Nephron (organoid): ENCODE results near the gene HAUS7.

Source experiments
- H3K27ac Mint-ChIP-seq, 3 experiments: 2 replicates each; pipeline ENCODE4 v1.8.0; 2020; ENCODE audit warnings: mixed read lengths in 3 of 3, mild to moderate bottlenecking in 2 of 3, moderate library complexity in 1 of 3
- H3K27me3 Mint-ChIP-seq: 2 replicates; pipeline ENCODE4 v1.8.0; 2021; ENCODE audit warnings: low read depth, mild to moderate bottlenecking, moderate library complexity, mixed read lengths
- H3K36me3 Mint-ChIP-seq: 2 replicates; pipeline ENCODE4 v1.8.0; 2020; ENCODE audit warnings: low read depth, mixed read lengths
- H3K4me1 Mint-ChIP-seq: 2 replicates; pipeline ENCODE4 v1.8.0; 2020; ENCODE audit warnings: mixed read lengths
- H3K4me3 Mint-ChIP-seq, 3 experiments: 2 replicates each; pipeline ENCODE4 v1.8.0; 2020; ENCODE audit warnings: mild to moderate bottlenecking in 3 of 3, mixed read lengths in 3 of 3, moderate library complexity in 2 of 3
- H3K9me3 Mint-ChIP-seq: 2 replicates; pipeline ENCODE4 v1.8.0; 2020; ENCODE audit warnings: mixed read lengths
- TF ChIP-seq, protein P1 (sequence below), 3 experiments: fragments of 200-600 bp; sonication (generic); IDR thresholded peaks; one replicate each; pipeline ENCODE4 v1.5.0; 2021; ENCODE audit warnings: antibody characterized with exemption in 3 of 3; ENCODE audit not compliant: unreplicated experiment in 3 of 3

HAUS7 gene

DNA sequence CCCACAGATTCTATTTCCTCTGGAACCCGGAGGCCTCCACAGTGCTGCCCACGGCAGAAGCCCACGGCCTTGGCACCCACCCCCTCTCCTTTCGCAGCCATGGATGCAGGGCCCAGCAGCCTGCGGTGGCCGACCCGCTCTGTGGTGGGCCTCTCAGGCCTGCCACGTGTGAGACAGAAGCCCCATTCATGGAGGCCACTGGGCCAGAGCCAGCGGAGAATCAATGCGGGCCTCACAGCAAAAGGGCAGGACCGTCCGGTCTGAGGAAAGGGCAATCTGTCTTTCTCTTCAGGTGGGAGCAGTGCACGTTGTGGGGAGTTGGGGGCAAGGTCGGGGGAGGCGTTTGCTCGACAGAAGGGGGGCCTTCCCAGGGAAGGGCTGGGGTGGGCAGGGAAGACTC is 8.4 kb upstream of the HAUS7 start:
- TF ChIP-seq, protein P1, sequence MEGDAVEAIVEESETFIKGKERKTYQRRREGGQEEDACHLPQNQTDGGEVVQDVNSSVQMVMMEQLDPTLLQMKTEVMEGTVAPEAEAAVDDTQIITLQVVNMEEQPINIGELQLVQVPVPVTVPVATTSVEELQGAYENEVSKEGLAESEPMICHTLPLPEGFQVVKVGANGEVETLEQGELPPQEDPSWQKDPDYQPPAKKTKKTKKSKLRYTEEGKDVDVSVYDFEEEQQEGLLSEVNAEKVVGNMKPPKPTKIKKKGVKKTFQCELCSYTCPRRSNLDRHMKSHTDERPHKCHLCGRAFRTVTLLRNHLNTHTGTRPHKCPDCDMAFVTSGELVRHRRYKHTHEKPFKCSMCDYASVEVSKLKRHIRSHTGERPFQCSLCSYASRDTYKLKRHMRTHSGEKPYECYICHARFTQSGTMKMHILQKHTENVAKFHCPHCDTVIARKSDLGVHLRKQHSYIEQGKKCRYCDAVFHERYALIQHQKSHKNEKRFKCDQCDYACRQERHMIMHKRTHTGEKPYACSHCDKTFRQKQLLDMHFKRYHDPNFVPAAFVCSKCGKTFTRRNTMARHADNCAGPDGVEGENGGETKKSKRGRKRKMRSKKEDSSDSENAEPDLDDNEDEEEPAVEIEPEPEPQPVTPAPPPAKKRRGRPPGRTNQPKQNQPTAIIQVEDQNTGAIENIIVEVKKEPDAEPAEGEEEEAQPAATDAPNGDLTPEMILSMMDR (IDR thresholded peaks at IDR 0.05; ENCODE audit: unreplicated experiment in 3 of 3) = no peak
- H3K4me3 Mint-ChIP-seq = no peak overlapping the region
- H3K36me3 Mint-ChIP-seq = no peaks in the 10 kb centered on the region
- H3K27me3 Mint-ChIP-seq = no peaks in the 10 kb centered on the region
- H3K4me1 Mint-ChIP-seq = peaks cover 11% of the 10 kb centered on the region
- peaks cover 9% of the 10 kb centered on the region for H3K9me3 Mint-ChIP-seq
- H3K27ac Mint-ChIP-seq = peak overlapping the region in 2 of 3 experiments; percentile 51 to 86

DNA sequence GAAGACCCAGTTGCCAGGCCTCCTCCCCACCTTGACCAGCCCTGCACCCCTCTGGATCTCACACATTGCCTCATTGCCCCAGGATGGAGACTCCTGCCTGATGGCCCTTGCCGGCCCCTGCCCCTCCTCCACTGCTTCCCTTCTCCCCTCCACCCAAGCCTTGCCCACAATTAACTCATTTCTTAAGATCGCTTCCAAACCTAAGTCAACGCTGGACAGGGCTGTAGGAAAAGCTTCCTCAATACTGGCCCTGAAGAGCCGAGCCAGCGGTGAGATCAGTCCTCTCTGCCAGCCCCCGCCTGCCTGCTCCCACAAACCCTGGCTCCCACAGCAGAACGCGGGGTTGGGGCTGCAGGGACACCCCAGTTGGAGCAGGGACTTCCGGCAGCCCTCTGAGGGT is 7.5 kb upstream of the HAUS7 start:
- H3K4me1 Mint-ChIP-seq = peaks cover 15% of the 10 kb centered on the region
- peak overlapping the region; percentile 69 to 86 (median 86) for H3K27ac Mint-ChIP-seq
- TF ChIP-seq, protein P1 (IDR thresholded peaks at IDR 0.05; ENCODE audit: unreplicated experiment in 3 of 3) = no peak
- peaks cover 12% of the 10 kb centered on the region for H3K9me3 Mint-ChIP-seq
- no peaks in the 10 kb centered on the region for H3K27me3 Mint-ChIP-seq
- no peak overlapping the region for H3K4me3 Mint-ChIP-seq
- H3K36me3 Mint-ChIP-seq = no peaks in the 10 kb centered on the region

DNA sequence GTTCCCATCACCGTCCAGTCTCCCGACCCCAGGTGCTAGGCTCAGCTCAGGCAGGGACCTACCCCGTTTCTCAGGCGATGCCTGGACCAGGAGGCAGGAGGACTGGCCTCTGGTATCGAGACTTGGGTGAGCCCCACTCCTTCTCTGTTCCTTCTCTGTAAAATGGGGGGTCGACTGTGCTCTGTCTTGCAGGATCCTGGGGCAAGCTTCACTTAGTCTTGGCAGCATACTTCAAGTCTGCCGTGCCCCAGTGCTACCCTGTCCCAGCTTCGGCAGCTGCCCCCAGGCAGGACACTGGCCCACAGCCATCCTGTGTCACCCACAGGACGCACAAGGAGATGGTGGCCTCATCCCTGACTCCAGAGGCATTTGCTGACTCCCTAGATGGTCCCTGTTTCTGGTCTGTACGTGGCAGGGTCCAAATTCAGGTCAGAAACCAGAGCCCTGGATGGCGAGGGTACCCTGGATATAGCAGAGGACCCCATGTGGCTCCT is 7.0 kb upstream of the HAUS7 start:
- Mint-ChIP-seq H3K4me3 (no peak overlapping the region), H3K36me3 (no peaks in the 10 kb centered on the region), H3K4me1 (peaks cover 15% of the 10 kb centered on the region), H3K9me3 (peaks cover 12% of the 10 kb centered on the region), H3K27ac (peak overlapping the region; percentile 69 to 86 (median 86)), H3K27me3 (no peaks in the 10 kb centered on the region)
- TF ChIP-seq, protein P1 (IDR thresholded peaks at IDR 0.05; ENCODE audit: unreplicated experiment in 3 of 3) = no peak

DNA sequence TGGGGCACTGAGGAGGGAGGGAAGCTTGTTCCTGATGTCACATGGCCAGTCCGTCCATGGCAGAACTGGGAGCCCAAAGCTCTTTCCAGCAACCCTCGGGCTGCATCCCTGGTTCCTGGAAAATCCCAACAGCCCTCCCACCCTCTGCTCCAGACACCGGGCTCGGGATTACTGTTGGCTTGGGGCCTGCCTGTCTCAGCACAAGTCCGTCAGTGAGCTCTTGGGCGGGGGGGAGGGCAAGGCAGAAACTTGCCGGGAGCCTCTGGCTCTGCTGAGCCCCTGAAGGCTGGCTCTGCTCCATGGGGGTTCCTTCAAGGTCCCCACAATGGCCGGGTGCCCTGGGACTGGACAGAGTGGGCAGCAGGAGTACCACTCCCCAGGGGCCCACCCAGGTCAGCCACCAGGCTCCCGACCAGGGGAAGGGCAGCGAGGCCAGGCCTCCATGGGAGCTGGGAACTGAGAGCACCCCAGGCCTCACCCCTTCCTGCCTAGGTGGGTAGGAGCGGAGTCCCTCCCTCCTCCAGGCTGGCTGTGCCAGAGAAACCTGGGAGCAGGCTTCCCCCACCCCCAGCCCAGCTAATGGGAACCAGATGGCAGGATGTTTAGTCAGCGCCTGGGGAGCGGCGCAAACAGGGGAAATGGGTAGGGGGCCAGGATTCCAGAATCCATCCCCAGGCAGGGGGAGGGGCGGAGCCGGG is 6.4 kb upstream of the HAUS7 start:
- Mint-ChIP-seq H3K4me1 (peaks cover 19% of the 10 kb centered on the region), H3K4me3 (no peak overlapping the region), H3K36me3 (no peaks in the 10 kb centered on the region), H3K27ac (peak overlapping the region; percentile 86 to 94 (median 88)), H3K27me3 (no peaks in the 10 kb centered on the region), H3K9me3 (peaks cover 12% of the 10 kb centered on the region)
- TF ChIP-seq, protein P1 (IDR thresholded peaks at IDR 0.05; ENCODE audit: unreplicated experiment in 3 of 3) = no peak

DNA sequence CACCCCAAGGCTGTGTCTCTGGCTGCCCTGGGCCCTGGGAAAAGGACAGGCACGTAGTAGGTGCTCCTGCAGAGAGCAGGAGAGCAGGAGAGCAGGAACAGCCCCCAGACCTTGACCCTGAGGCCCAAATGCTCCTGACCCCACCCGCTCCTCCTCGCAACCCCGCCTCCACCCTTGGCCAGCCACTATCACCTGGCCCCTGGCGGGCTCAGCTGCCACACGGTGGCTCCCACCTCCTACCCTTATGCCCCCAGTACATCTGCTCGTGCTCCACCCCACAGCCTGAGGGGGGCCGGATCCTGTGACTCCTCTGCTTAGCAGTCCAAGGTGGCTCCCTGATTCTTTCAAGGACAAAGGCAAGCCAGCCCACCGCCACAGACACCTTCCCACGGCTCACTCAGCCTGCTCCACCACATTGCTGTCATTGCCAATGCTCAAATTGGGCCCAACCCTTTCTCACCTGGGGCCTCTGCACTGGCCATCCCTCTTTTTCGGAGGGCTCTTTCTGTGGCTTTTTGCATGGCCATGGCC is 5.4 kb upstream of the HAUS7 start:
- Mint-ChIP-seq H3K27me3 (no peaks in the 10 kb centered on the region), H3K4me3 (no peak overlapping the region), H3K4me1 (peaks cover 20% of the 10 kb centered on the region)

More for the DNA sequence above, 5.4 kb upstream of the HAUS7 start:
- TF ChIP-seq, protein P1 (IDR thresholded peaks at IDR 0.05; ENCODE audit: unreplicated experiment in 3 of 3) = no peak
- H3K9me3 Mint-ChIP-seq = peaks cover 12% of the 10 kb centered on the region
- peak overlapping the region; percentile 82 to 94 (median 88) for H3K27ac Mint-ChIP-seq
- no peaks in the 10 kb centered on the region for H3K36me3 Mint-ChIP-seq
